Neural crest cell (in vitro differentiated cells): ENCODE results near the gene ANKS1A. TPM values are rescaled to one million over a fixed set of nuclear protein-coding genes. Genes with fewer than 3 reads are reported as not detected.
A peak's percentile ranks its signal among the peaks of the same experiment; 100 is the strongest.

Experiments
- DNase-seq: peaks from one replicate; pipeline ENCODE4 v3.0.0; 2021; ENCODE audit warnings: low read depth, mixed read lengths, low spot score
- H3K27ac Mint-ChIP-seq: one replicate; pipeline ENCODE4 v1.8.0; 2021; ENCODE audit warnings: mild to moderate bottlenecking, mixed read lengths; ENCODE audit not compliant: unreplicated experiment
- H3K27me3 Mint-ChIP-seq: 2 replicates; pipeline ENCODE4 v1.8.0; 2021; ENCODE audit warnings: low read depth, mild to moderate bottlenecking, mixed read lengths
- H3K36me3 Mint-ChIP-seq: 2 replicates; pipeline ENCODE4 v1.8.0; 2021; ENCODE audit warnings: low read depth, mild to moderate bottlenecking, mixed read lengths
- H3K4me1 Mint-ChIP-seq: 2 replicates; pipeline ENCODE4 v1.8.0; 2021; ENCODE audit warnings: mixed read lengths
- H3K4me3 Mint-ChIP-seq: one replicate; pipeline ENCODE4 v1.8.0; 2021; ENCODE audit warnings: mild to moderate bottlenecking, mixed read lengths
- H3K9me3 Mint-ChIP-seq: 2 replicates; pipeline ENCODE4 v1.8.0; 2021; ENCODE audit warnings: mixed read lengths
- CTCF ChIP-seq: fragments of 200-600 bp; sonication (generic); conservative IDR thresholded peaks from 2 replicates; pipeline ENCODE4 v1.5.0; 2021; ENCODE audit warnings: antibody characterized with exemption, mild to moderate bottlenecking
- total RNA-seq: library from RNA; stranded (reverse); gene quantifications from 2 replicates; pipeline ENCODE4 v1.2.1, GENCODE V29; 2021

Gene ANKS1A
- total RNA-seq, 1 donor from 2014 or later: 33.2 TPM

GRCh38 chr6:34887753-34888513 lies 1.1 kb upstream of the ANKS1A start, which contains the start of gene TAF11:
TAF11 (minus strand) TSS chr6:34888042; CDS start chr6:34887957, 85 bp downstream.
- H3K4me3 Mint-ChIP-seq: peak within 1 kb of the TSS; percentile 100
- DNase-seq: peak; percentile 83
- peaks cover 9% of the 10 kb centered on the region for H3K36me3 Mint-ChIP-seq
- peak within 1 kb of the TSS; percentile 100 for H3K27ac Mint-ChIP-seq
- H3K4me1 Mint-ChIP-seq: peaks cover 37% of the 10 kb centered on the region
- no peaks in the 10 kb centered on the region for H3K27me3 Mint-ChIP-seq
- peaks cover 2% of the 10 kb centered on the region for H3K9me3 Mint-ChIP-seq
- no peak for TF ChIP-seq CTCF

GRCh38 chr6:34888514-34888856 lies 570 bp upstream of the ANKS1A start:
- peak overlapping the region; percentile 100 for H3K27ac Mint-ChIP-seq
- no peak for TF ChIP-seq CTCF

GRCh38 chr6:34890533-34890925 lies 1.5 kb downstream of the ANKS1A start:
- no peak for DNase-seq
- no peak for TF ChIP-seq CTCF
- Mint-ChIP-seq H3K27ac (no peak overlapping the region), H3K4me3 (peak overlapping the region; percentile 100), H3K9me3 (no peaks in the 10 kb centered on the region), H3K27me3 (no peaks in the 10 kb centered on the region), H3K4me1 (peaks cover 41% of the 10 kb centered on the region), H3K36me3 (peaks cover 3% of the 10 kb centered on the region)

More at GRCh38 chr6:34888514-34888856, 570 bp upstream of the ANKS1A start:
- Mint-ChIP-seq H3K27me3 (no peaks in the 10 kb centered on the region), H3K4me3 (peak overlapping the region; percentile 100), H3K9me3 (peaks cover 2% of the 10 kb centered on the region), H3K36me3 (peaks cover 9% of the 10 kb centered on the region), H3K4me1 (peaks cover 37% of the 10 kb centered on the region)
- DNase-seq: no peak

GRCh38 chr6:34891296-34891695 lies 2.2 kb downstream of the ANKS1A start:
- Mint-ChIP-seq H3K4me1 (peaks cover 41% of the 10 kb centered on the region), H3K36me3 (peaks cover 3% of the 10 kb centered on the region), H3K9me3 (no peaks in the 10 kb centered on the region), H3K4me3 (peak overlapping the region; percentile 83), H3K27ac (no peak overlapping the region), H3K27me3 (no peaks in the 10 kb centered on the region)
- DNase-seq: no peak
- no peak for TF ChIP-seq CTCF

GRCh38 chr6:34894693-34895092 lies 5.6 kb downstream of the ANKS1A start:
- no peak for DNase-seq
- H3K36me3 Mint-ChIP-seq: no peaks in the 10 kb centered on the region
- no peak overlapping the region for H3K27ac Mint-ChIP-seq
- no peak overlapping the region for H3K4me3 Mint-ChIP-seq
- H3K4me1 Mint-ChIP-seq: peaks cover 20% of the 10 kb centered on the region
- no peak for TF ChIP-seq CTCF
- no peaks in the 10 kb centered on the region for H3K9me3 Mint-ChIP-seq
- H3K27me3 Mint-ChIP-seq: no peaks in the 10 kb centered on the region
